GM12874 (cell line): ENCODE measurements around the gene RASL10B.

Source experiments
- CTCF ChIP-seq: IDR thresholded peaks from 2 replicates; pipeline ENCODE4 v1.5.1; 2011; ENCODE audit warnings: low read depth, mild to moderate bottlenecking, control low read depth, low read length, moderate library complexity; ENCODE audit not compliant: insufficient read depth

The RASL10B gene

GRCh38 chr17:35723735-35724134 is 7.7 kb upstream of the RASL10B start:
- TF ChIP-seq CTCF: no peak

GRCh38 chr17:35725058-35725457 is 6.4 kb upstream of the RASL10B start:
- no peak for TF ChIP-seq CTCF

- TF ChIP-seq CTCF: no peak
These were observed 5.7 kb upstream of the RASL10B start for GRCh38 chr17:35725802-35726126.

GRCh38 chr17:35726127-35726952 is 5.1 kb upstream of the RASL10B start:
- no peak for TF ChIP-seq CTCF

- no peak for TF ChIP-seq CTCF
These were observed 4.4 kb upstream of the RASL10B start for GRCh38 chr17:35726953-35727460.

GRCh38 chr17:35727635-35728034 is 3.8 kb upstream of the RASL10B start:
- no peak for TF ChIP-seq CTCF

GRCh38 chr17:35728551-35728950 is 2.9 kb upstream of the RASL10B start:
- TF ChIP-seq CTCF: no peak
